GM12878 (cell line): ENCODE data around the gene IFNAR2. TPM values are rescaled to one million over a fixed set of nuclear protein-coding genes. Genes with fewer than 3 reads are reported as not detected.

Experiments used
- ATAC-seq: fragments of 200-7000 bp; cut with Tn5 transposase; 3 replicates; pipeline ENCODE4 v1.9.1; 2020; ENCODE audit warnings: mild to moderate bottlenecking, moderate library complexity
- BruUV-seq: library from RNA; stranded (reverse); fragments of 400-500 nt; replicated peaks from 2 replicates; lab custom pipeline; 2021; lab: Mats Ljungman, UMichigan
- CTCF ChIA-PET: fragments of 300-600 bp; sonication (Branson Sonifier 250); formaldehyde crosslinking; extraction: SDS; loops from one replicate; lab custom pipeline; 2021; ENCODE audit warnings: inconsistent platforms; lab: Yijun Ruan, JAX
- POLR2A ChIA-PET: fragments of 350-600 bp; formaldehyde crosslinking; extraction: SDS; loops from one replicate; lab custom pipeline; 2021; ENCODE audit warnings: inconsistent platforms; lab: Charles Lee
- RAD21 ChIA-PET: fragments of 300-600 bp; sonication (Branson Sonifier 250); formaldehyde crosslinking; loops from one replicate; lab custom pipeline; 2023; ENCODE audit warnings: antibody characterized with exemption; ENCODE audit not compliant: unreplicated experiment; lab: Charles Lee
- SMC1A ChIA-PET: fragments of 300-600 bp; sonication (Branson Sonifier 250); formaldehyde crosslinking; loops from one replicate; lab custom pipeline; 2023; ENCODE audit not compliant: unreplicated experiment, uncharacterized antibody; lab: Charles Lee
- DNase-seq: peaks from one replicate; pipeline ENCODE4 v3.0.0-alpha.2; 2011; ENCODE audit warnings: low read depth, low spot score
- FAIRE-seq: peaks from 3 replicates; lab custom pipeline; 2011; peaks lifted over from hg19 to GRCh38; lab: Jason Lieb, UNC
- H2AFZ ChIP-seq: 2 replicates; pipeline ENCODE4 v1.6.0; 2011; ENCODE audit warnings: low read depth, low read length, control low read depth; ENCODE audit not compliant: control insufficient read depth
- H3K27ac ChIP-seq: 2 replicates; pipeline ENCODE4 v1.5.1; 2011; ENCODE audit warnings: control low read depth; ENCODE audit not compliant: control insufficient read depth, insufficient read depth
- H3K27me3 ChIP-seq, 2 experiments: replicated peaks in 1 of 2; 2 replicates each; pipeline versions ENCODE4 v1.6.0 to v1.6.1; 2011; ENCODE audit warnings: low read length in 1 of 2; ENCODE audit not compliant: control insufficient read depth in 2 of 2, insufficient read depth in 2 of 2
- H3K36me3 ChIP-seq, 2 experiments: 2 replicates each; pipeline ENCODE4 v1.5.1; 2011; ENCODE audit warnings: low read length in 1 of 2; ENCODE audit not compliant: control insufficient read depth in 2 of 2, insufficient read depth in 2 of 2
- H3K4me1 ChIP-seq: 2 replicates; pipeline ENCODE4 v1.6.1; 2011; ENCODE audit warnings: mild to moderate bottlenecking, low read length, moderate library complexity, mixed read lengths; ENCODE audit not compliant: control insufficient read depth, insufficient read depth
- H3K4me2 ChIP-seq: 2 replicates; pipeline ENCODE4 v1.6.0; 2011; ENCODE audit warnings: control low read depth; ENCODE audit not compliant: control insufficient read depth, insufficient read depth
- H3K4me3 ChIP-seq: fragments of 200-600 bp; sonication (generic); 2 replicates; pipeline ENCODE4 v1.5.1; 2016
- H3K79me2 ChIP-seq: 2 replicates; pipeline ENCODE4 v1.6.0; 2011; ENCODE audit warnings: low read length; ENCODE audit not compliant: control insufficient read depth, insufficient read depth
- H3K9ac ChIP-seq: 2 replicates; pipeline ENCODE4 v1.8.0; 2011; ENCODE audit warnings: low read length, control low read depth, mixed read lengths; ENCODE audit not compliant: control insufficient read depth, insufficient read depth
- H3K9me3 ChIP-seq: replicated peaks from 3 replicates; pipeline ENCODE4 v1.5.1; 2011; ENCODE audit warnings: mild to moderate bottlenecking, low read length; ENCODE audit not compliant: control insufficient read depth, insufficient read depth
- H4K20me1 ChIP-seq: 2 replicates; pipeline ENCODE4 v1.6.0; 2011; ENCODE audit not compliant: control insufficient read depth, insufficient read depth
- BCL11A ChIP-seq: IDR thresholded peaks from 2 replicates; pipeline ENCODE4 v1.6.1; 2011; ENCODE audit warnings: low read depth, low read length
- HDAC2 ChIP-seq: fragments of 200-600 bp; sonication (generic); IDR thresholded peaks from 2 replicates; pipeline ENCODE4 v1.6.1; 2017
- HDGF ChIP-seq: fragments of 450-650 bp; IDR thresholded peaks from 2 replicates; pipeline ENCODE4 v1.6.1; 2016; ENCODE audit warnings: antibody characterized with exemption
- IKZF2 ChIP-seq, 2 experiments: fragments of 450-650 bp; IDR thresholded peaks; 2 replicates each; pipeline ENCODE4 v1.6.1; 2017; ENCODE audit warnings: mild to moderate bottlenecking in 2 of 2, moderate library complexity in 2 of 2
- JUND ChIP-seq: IDR thresholded peaks from 2 replicates; pipeline ENCODE4 v1.6.1; 2012; ENCODE audit warnings: low read depth, mild to moderate bottlenecking, low read length, improper control_type of control experiment, moderate library complexity
- MTA3 ChIP-seq: IDR thresholded peaks from 2 replicates; pipeline ENCODE4 v1.6.1; 2012; ENCODE audit warnings: low read length, inconsistent platforms, borderline replicate concordance
- NBN ChIP-seq: fragments of 450-650 bp; IDR thresholded peaks from 2 replicates; pipeline ENCODE4 v1.6.1; 2016
- RUNX3 ChIP-seq: IDR thresholded peaks from 2 replicates; pipeline ENCODE4 v1.6.1; 2012; ENCODE audit warnings: low read length, inconsistent platforms
- SUZ12 ChIP-seq: fragments of 200-600 bp; sonication (generic); IDR thresholded peaks from one replicate; pipeline ENCODE4 v1.6.1; 2018; ENCODE audit warnings: antibody characterized with exemption, mild to moderate bottlenecking; ENCODE audit not compliant: unreplicated experiment
- WGBS: methylation state at CpG from one replicate; pipeline ENCODE4 v1.1.6; 2016; ENCODE audit warnings: low lambda C conversion rate; ENCODE audit not compliant: insufficient replicate concordance, insufficient coverage; ENCODE audit errors: missing lambda C conversion rate; 5-methylcytosine and 5-hydroxymethylcytosine counted together
- in situ Hi-C: fragments of 300-500 bp; cut with MboI; formaldehyde crosslinking; loops from 9 replicates; pipeline ENCODE4 v1.14.3; 2018; ENCODE audit warnings: mixed read lengths
- intact Hi-C: fragments of 100-400 bp; cut with micrococcal nuclease; formaldehyde crosslinking; loops from one replicate; pipeline ENCODE4 v1.14.2; 2022; ENCODE audit not compliant: unreplicated experiment
- polyA plus RNA-seq, 11 experiments: library from polyadenylated mRNA; depleted of rRNA in 4 of 11; unstranded in 6 of 11; stranded (reverse) in 5 of 11; fragments of >200 nt; fragmentation: Nextera tagmentation in 4 of 11; fragmentation: Illumina TruSeq in 1 of 11; extraction: Ambion mirVana in 4 of 11; extraction: Trizol in 1 of 11; gene quantifications; 1 replicate in 1 of 11; 2 replicates in 10 of 11; pipeline versions ENCODE4 v1.2.1 to v1.2.3, GENCODE V29; 2011 to 2016; ENCODE audit warnings: inconsistent platforms in 2 of 11, missing spikeins in 2 of 11, low read depth in 1 of 11
- total RNA-seq, 4 experiments: library from RNA; depleted of rRNA in 3 of 4; stranded (reverse); fragments of >200 nt in 3 of 4; fragmentation: Illumina TruSeq in 1 of 4; extraction: Trizol in 1 of 4; gene quantifications; 2 replicates each; pipeline versions ENCODE4 v1.2.1 to v1.2.3, GENCODE V29; 2013 to 2021
- TF ChIP-seq, protein P1 (sequence below): fragments of 450-650 bp; IDR thresholded peaks from 2 replicates; pipeline ENCODE4 v1.6.1; 2018; ENCODE audit warnings: mild to moderate bottlenecking, low read depth, moderate library complexity; ENCODE audit not compliant: partially characterized antibody
- TF ChIP-seq, protein P2 (sequence below): IDR thresholded peaks from 2 replicates; pipeline ENCODE4 v1.6.1; 2012; ENCODE audit warnings: low read length, inconsistent platforms
- TF ChIP-seq, protein P3 (sequence below): fragments of 450-650 bp; IDR thresholded peaks from 2 replicates; pipeline ENCODE4 v1.6.1; 2016; ENCODE audit warnings: mild to moderate bottlenecking
- TF ChIP-seq, protein P4 (sequence below): fragments of 150-350 bp; IDR thresholded peaks from 2 replicates; pipeline ENCODE4 v1.6.1; 2016; ENCODE audit warnings: low read depth, low read length

IFNAR2 gene
- total and polyA plus RNA-seq, 10 of the 15 experiments (the other 5 are each of a cell fraction or from before 2014, with no cell fraction given), result 8.5 to 99.7 (median 58.1) TPM

- WGBS, result 90% methylated on average over 6 of the region's 6 CpGs
- Histone ChIP-seq H3K27me3 (no peaks in the 10 kb centered on the region; a peak in 1 of 4 replicates), H3K27ac (no peak overlapping the region), H3K9ac (no peak overlapping the region), H3K79me2 (no peaks in the 10 kb centered on the region), H2AFZ (no peak overlapping the region), H3K36me3 (no peaks in the 10 kb centered on the region), H3K4me2 (no peak overlapping the region), H3K9me3 (no peaks in the 10 kb centered on the region), H4K20me1 (no peaks in the 10 kb centered on the region), H3K4me3 (no peak overlapping the region), H3K4me1 (peaks cover 10% of the 10 kb centered on the region; the same call in 1 of the 2 replicates)
- no peak for ATAC-seq
- TF ChIP-seq MTA3 (no peak), IKZF2 (IDR thresholded peaks at IDR 0.05) (no peak), SUZ12 (no peak), HDAC2 (no peak), RUNX3 (no peak), NBN (no peak), JUND (no peak), HDGF (no peak), BCL11A (no peak)
- TF ChIP-seq, protein P1, sequence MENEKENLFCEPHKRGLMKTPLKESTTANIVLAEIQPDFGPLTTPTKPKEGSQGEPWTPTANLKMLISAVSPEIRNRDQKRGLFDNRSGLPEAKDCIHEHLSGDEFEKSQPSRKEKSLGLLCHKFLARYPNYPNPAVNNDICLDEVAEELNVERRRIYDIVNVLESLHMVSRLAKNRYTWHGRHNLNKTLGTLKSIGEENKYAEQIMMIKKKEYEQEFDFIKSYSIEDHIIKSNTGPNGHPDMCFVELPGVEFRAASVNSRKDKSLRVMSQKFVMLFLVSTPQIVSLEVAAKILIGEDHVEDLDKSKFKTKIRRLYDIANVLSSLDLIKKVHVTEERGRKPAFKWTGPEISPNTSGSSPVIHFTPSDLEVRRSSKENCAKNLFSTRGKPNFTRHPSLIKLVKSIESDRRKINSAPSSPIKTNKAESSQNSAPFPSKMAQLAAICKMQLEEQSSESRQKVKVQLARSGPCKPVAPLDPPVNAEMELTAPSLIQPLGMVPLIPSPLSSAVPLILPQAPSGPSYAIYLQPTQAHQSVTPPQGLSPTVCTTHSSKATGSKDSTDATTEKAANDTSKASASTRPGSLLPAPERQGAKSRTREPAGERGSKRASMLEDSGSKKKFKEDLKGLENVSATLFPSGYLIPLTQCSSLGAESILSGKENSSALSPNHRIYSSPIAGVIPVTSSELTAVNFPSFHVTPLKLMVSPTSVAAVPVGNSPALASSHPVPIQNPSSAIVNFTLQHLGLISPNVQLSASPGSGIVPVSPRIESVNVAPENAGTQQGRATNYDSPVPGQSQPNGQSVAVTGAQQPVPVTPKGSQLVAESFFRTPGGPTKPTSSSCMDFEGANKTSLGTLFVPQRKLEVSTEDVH, result no peak
- TF ChIP-seq, protein P2, sequence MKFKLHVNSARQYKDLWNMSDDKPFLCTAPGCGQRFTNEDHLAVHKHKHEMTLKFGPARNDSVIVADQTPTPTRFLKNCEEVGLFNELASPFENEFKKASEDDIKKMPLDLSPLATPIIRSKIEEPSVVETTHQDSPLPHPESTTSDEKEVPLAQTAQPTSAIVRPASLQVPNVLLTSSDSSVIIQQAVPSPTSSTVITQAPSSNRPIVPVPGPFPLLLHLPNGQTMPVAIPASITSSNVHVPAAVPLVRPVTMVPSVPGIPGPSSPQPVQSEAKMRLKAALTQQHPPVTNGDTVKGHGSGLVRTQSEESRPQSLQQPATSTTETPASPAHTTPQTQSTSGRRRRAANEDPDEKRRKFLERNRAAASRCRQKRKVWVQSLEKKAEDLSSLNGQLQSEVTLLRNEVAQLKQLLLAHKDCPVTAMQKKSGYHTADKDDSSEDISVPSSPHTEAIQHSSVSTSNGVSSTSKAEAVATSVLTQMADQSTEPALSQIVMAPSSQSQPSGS, result no peak
- TF ChIP-seq, protein P3, sequence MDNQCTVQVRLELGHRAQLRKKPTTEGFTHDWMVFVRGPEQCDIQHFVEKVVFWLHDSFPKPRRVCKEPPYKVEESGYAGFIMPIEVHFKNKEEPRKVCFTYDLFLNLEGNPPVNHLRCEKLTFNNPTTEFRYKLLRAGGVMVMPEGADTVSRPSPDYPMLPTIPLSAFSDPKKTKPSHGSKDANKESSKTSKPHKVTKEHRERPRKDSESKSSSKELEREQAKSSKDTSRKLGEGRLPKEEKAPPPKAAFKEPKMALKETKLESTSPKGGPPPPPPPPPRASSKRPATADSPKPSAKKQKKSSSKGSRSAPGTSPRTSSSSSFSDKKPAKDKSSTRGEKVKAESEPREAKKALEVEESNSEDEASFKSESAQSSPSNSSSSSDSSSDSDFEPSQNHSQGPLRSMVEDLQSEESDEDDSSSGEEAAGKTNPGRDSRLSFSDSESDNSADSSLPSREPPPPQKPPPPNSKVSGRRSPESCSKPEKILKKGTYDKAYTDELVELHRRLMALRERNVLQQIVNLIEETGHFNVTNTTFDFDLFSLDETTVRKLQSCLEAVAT, result no peak
- TF ChIP-seq, protein P4, sequence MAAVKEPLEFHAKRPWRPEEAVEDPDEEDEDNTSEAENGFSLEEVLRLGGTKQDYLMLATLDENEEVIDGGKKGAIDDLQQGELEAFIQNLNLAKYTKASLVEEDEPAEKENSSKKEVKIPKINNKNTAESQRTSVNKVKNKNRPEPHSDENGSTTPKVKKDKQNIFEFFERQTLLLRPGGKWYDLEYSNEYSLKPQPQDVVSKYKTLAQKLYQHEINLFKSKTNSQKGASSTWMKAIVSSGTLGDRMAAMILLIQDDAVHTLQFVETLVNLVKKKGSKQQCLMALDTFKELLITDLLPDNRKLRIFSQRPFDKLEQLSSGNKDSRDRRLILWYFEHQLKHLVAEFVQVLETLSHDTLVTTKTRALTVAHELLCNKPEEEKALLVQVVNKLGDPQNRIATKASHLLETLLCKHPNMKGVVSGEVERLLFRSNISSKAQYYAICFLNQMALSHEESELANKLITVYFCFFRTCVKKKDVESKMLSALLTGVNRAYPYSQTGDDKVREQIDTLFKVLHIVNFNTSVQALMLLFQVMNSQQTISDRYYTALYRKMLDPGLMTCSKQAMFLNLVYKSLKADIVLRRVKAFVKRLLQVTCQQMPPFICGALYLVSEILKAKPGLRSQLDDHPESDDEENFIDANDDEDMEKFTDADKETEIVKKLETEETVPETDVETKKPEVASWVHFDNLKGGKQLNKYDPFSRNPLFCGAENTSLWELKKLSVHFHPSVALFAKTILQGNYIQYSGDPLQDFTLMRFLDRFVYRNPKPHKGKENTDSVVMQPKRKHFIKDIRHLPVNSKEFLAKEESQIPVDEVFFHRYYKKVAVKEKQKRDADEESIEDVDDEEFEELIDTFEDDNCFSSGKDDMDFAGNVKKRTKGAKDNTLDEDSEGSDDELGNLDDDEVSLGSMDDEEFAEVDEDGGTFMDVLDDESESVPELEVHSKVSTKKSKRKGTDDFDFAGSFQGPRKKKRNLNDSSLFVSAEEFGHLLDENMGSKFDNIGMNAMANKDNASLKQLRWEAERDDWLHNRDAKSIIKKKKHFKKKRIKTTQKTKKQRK, result no peak
- intact Hi-C loops (loop anchor here (1.0 to 10.0 kb wide), 6 partner anchors 67 to 408 kb away; partner anchors contain the start of gene OLIG1), in situ Hi-C loops (loop anchor here (5.0 kb wide), 1 partner anchor 367 kb away; no protein-coding TSS in a partner anchor)
- SMC1A ChIA-PET, result interaction anchor here (0.7 to 3.7 kb wide), 7 partner anchors 9 to 462 kb away, joined by 3 to 62 read pairs (median 3); no protein-coding TSS in a partner anchor
- BruUV-seq, result no TSS peak
- FAIRE-seq, result no peak
- CTCF ChIA-PET, result interaction anchor here (0.7 to 10.7 kb wide), 9 partner anchors 126 to 407 kb away, joined by 3 to 319 read pairs (median 21); partner anchors contain the start of gene IFNAR1
- POLR2A ChIA-PET, result interaction anchor here (0.5 kb wide), 1 partner anchor 107 kb away, joined by 7 read pairs; no protein-coding TSS in a partner anchor
- no peak for DNase-seq
- RAD21 ChIA-PET, result interaction anchor here (1.2 to 3.9 kb wide), 3 partner anchors 246 to 407 kb away, joined by 4 to 47 read pairs (median 31); no protein-coding TSS in a partner anchor
Measured at GRCh38 chr21:33199100-33199464, 30.7 kb upstream of the IFNAR2 start.
